GM21529 (cell line): ENCODE measurements around the gene SPATA2.
"Not testable (repeated sequence)": the region's sequence is repeated elsewhere in the genome, so short reads cannot be mapped to it uniquely, and the experiment has no call there.

ENCODE experiments used
- ATAC-seq: cut with Tn5 transposase; IDR thresholded peaks from one replicate; pipeline ENCODE4 v1.9.1; 2021; ENCODE audit not compliant: unreplicated experiment

The SPATA2 gene

DNA sequence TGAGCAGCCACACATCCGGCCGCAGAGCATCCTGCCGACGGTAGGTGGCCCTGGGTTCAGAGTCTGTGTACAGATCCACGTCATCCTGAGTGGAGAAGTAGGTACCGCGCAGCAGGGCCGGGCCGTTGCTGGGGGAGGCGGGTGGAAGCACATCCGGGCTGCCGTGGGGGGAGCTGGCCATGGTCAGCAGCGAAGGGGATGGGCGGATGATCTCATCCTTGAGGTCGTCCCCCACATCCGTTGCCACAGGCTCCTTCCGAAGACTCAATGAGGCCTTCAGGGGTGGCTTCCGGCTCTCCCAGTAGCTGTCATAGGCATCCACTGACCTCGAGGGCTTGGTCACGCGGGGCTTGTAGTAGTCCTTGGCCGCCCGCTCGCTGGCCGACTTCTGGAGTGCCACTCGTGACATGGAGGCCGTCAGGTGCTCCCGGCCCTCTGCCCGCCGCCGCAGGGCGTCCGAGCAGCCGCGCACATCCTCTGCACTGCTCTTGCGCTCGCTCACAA, 9.2 kb downstream of the SPATA2 start:
- no peak for ATAC-seq

GRCh38 chr20:49905415-49906091, 9.8 kb downstream of the SPATA2 start:
- ATAC-seq, result no peak

DNA sequence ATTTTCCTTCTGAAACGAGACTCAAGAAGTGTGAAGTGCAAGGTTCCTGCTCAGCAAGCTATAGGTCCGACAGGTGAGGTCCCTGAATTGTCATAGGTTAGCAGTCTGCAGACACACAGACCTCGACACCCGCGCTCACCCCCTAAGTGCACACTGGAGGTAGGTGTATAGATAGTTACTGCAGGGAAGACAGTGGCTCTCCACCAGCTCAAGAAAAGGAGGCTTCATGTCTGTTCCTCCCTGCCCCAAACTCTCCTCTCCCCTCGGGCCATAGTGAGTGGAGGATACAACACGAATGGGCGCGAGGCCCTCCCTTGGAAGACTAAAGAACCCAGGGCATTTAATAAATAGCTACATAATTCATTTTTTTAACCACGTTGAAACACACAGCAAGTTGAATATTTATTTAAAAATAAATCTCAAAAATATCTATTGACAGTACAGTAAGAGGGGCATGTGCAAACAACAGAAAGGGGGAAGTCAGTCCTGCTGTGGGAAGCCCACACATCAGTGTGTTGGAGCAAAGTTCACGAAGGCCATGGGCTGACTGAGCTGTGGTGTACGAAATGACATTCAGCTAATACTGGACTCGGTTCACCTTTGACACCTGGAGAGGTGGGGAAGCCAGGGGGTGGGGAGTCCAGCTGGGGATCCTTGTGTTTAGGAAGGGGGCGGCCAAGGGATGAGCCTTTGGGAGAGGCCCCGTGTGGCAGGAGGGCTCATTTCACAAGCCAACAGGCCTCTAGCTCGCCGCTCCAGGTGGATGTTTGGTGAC, 10.7 kb downstream of the SPATA2 start:
- no peak for ATAC-seq

DNA sequence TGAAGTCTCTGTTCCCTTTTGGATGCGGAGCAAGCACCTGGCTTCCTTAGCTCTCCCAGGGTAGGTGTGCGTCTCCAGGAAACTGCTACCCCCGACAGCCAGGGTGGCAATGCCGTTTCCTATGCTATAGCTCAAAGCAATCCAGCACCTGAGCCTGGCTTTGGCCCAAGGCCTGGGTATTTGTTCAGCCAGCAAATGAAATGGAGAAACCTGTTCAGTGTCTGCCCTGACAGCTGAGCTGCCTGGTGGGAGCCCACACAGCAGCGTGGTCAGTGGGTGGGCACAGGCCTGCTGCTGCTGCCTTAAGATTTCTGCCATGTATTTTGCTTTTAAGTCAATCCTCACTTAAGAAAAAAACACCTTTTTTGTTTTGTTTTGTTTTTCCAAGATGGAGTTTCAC, 13.7 kb downstream of the SPATA2 start:
- no peak for ATAC-seq

DNA sequence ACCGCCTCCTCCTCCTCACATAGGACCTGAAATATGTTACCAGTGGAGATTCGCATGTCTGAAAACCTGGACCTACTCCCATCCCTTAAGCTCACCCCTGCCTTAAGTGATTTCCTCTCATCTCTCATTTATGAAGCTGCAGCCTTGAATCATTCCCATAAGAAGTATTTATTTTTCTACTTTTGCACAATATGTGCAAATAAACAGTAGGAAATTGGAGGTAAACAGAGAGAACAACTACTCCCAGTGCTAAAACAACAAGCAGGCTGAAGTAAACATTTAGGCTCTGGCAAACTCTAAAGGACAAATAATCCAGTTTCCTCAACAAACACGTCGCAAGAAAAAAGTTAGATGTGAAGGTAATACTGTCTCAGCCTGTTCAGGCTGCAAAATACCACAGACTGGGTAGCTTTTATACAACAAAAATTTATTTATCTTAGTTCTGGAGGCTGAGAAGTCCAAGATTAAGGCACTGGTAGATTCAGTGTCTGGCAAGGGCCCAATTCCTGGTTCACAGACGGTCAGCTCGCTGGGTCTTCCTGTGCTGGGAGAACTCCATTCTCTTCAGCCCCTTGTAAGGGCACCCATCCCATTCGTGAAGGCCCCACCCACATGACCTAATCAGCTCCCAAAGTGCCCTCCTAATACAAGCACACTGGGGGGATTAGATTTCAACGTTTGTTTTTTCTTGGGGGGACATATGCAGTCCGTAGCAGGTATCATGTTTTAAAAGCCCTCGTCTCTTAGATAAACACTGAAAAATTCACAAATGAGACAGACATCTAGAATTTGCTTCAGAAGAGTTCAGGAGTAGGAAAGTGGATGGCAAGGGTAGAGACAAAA, 15.6 kb downstream of the SPATA2 start:
- ATAC-seq, result no peak

DNA sequence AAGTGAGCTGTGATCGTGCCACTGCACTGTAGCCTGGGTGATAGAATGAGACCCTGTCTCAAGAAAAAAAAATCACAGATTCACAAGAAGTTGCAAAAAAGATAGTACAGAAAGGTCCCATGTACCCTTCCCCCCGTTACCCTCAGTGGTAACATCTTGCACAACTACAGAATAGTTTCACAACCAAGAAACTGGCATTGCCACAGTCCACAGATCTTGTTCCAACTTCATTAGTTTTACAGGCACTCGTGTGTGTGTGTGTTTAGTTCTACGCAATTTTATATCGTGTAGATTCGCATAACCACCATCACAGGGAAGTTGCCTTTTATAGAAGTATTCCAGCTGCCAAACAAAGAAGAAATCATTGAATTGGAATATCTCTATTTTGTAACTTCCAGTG, 19.1 kb downstream of the SPATA2 start:
- no peak for ATAC-seq

GRCh38 chr20:49895474-49896093, 19.7 kb downstream of the SPATA2 start:
- not testable (repeated sequence) for ATAC-seq

GRCh38 chr20:49894073-49894470, 21.3 kb downstream of the SPATA2 start:
- ATAC-seq, result no peak

GRCh38 chr20:49893242-49894072, 21.9 kb downstream of the SPATA2 start:
- no peak for ATAC-seq

DNA sequence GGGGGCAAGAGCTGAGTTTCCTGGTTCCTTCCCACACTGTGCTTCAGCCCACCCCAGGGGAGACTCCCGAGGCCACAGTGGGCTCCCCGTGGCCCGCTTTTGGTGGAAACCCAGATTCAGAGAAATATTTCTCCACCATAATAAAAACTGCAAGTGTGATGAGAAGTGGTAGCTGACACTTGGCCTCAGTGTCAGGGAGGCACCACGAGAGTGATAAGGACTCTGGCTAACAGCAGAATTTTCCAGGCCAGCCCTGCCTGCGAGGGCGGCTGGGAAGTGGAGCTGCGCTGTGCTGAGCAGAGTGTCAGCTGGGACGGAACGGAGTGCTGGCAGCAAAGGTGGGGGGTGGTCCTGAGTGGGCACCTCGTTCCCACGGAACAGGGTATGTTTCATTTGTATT, 22.5 kb downstream of the SPATA2 start:
- no peak for ATAC-seq

DNA sequence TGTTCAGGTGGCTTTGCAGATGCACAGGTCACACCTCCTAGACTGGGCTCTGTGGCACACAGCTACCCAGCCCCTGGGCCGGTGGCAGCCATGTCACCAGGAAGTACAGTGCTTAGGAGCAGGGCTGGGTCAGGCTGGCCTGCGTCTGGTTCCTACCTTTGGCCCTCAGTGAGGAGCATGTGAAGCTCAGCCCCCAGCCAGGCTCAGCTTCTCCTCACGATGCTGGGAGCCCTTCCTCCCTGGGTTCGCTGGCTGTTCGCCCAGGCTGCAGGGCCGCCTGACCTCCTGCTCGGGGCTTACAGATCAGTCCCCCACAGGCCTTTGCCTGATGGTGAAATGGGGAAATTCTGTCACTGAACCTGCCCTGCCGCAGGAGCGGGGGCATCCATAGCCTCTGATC, 23.1 kb downstream of the SPATA2 start:
- no peak for ATAC-seq

DNA sequence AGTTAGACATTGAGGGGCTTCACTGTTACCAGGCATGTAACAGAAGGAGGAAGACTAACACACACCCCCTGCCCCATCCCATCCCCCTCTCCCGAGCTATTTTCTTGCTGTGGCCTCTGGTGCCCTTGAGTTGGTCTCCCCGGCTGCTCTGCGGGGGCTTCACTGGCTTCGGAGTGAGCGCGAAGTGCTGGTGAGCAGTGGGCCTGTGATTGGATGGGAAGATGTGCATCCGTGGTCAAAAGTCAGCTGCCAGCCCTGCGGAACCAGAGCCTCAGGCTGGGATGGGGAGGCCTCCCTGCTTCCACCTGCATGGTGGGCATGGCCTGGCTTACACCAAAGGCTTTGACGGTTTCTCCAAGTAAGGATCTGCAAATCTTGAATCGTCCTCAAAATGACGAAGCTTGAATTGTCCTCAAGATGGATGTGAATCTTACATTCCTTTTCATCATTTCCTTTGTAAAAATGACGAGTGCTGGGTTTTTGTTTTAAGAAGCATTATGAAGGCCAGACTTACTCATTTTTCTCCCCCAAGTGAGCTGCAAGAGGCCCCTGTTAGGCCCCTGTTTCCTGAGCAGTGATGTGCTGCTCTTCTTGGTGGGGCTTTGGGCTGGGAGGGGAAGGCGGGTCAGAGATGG, 23.7 kb downstream of the SPATA2 start:
- ATAC-seq, result no peak

- ATAC-seq, result no peak
Measured at GRCh38 chr20:49890471-49891361, 24.6 kb downstream of the SPATA2 start.

DNA sequence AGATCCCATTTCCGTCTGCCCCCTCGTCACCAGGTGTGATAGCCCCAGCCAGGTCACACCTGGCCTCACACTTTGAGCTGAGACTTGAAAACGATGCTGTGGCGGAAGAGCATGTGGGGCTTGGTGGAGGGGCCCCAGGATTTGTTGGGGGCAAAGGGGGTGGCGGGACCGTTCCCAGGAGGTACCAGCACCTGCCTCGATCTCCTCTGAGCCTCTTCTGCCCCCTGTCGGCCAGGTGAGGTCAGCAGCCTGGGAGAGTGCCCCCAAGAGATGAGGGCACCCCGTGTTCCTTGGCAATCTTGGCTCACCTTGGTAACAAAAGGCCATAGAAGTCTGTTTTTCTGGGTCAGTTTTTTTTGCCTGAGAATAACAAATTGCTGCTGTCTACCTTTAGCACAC, 25.4 kb downstream of the SPATA2 start:
- ATAC-seq, result no peak

GRCh38 chr20:49889001-49889934, 26.1 kb downstream of the SPATA2 start:
- no peak for ATAC-seq

DNA sequence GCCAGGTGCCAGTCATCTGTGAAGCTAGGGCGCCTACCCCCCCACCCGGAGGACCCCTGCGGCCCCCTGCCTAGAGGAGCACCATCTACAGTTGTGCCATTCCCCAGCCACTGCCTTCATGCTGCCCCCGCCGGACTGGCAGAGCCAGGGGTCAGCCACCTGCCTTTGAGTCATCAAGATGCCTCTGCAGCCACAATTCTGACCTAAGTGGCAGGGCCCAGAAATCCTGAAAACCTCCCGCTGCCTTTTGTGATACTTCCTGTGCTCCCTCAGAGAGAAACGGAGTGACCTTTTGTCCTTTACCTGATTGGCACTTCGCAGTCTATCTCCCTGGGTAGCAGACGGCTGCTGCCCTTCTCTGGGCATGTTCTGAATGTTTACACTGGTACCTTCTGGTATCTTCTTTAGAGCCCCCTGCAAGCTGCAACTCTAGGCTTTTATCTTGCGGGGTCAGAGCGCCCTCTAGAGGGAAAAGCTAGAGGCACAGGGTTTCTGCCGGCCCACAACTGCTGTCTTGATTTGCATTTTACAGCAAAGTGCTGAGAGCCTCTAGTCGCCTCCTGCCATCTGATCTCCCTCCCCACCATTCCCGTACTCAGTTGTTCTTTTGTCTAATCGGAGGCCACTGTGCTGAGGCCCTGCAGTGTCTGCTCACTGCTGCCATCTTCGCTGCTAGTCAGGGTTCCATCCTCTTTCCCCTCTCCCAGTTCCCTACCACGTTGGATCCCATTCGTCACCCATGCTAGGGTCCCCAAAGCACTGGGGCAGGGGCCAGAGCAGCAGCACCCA, 26.9 kb downstream of the SPATA2 start:
- ATAC-seq, result no peak
